HG02571 (cell line): Measurements from ENCODE around the gene NT5C1B.

ENCODE experiments used
- ATAC-seq: cut with Tn5 transposase; IDR thresholded peaks from one replicate; pipeline ENCODE4 v1.9.1; 2021; ENCODE audit warnings: mild to moderate bottlenecking, moderate library complexity; ENCODE audit not compliant: unreplicated experiment

NT5C1B gene

GRCh38 chr2:18518116-18519111 lies 71.0 kb downstream of the NT5C1B start:
- ATAC-seq, result no peak

GRCh38 chr2:18517386-18517785 lies 72.0 kb downstream of the NT5C1B start:
- ATAC-seq, result no peak

- no peak for ATAC-seq
Measured at GRCh38 chr2:18516112-18516511, 73.3 kb downstream of the NT5C1B start.

- ATAC-seq, result no peak
Measured at GRCh38 chr2:18514526-18515461, 74.6 kb downstream of the NT5C1B start.
